Neural crest cell (in vitro differentiated cells): Measurements from ENCODE around the gene KIF26B. TPM values are rescaled to one million over a fixed set of nuclear protein-coding genes. Genes with fewer than 3 reads are reported as not detected.

Experiments used
- DNase-seq: peaks from one replicate; pipeline ENCODE4 v3.0.0; 2021; ENCODE audit warnings: low read depth, mixed read lengths, low spot score
- H3K27ac Mint-ChIP-seq: one replicate; pipeline ENCODE4 v1.8.0; 2021; ENCODE audit warnings: mild to moderate bottlenecking, mixed read lengths; ENCODE audit not compliant: unreplicated experiment
- H3K27me3 Mint-ChIP-seq: 2 replicates; pipeline ENCODE4 v1.8.0; 2021; ENCODE audit warnings: low read depth, mild to moderate bottlenecking, mixed read lengths
- H3K36me3 Mint-ChIP-seq: 2 replicates; pipeline ENCODE4 v1.8.0; 2021; ENCODE audit warnings: low read depth, mild to moderate bottlenecking, mixed read lengths
- H3K4me1 Mint-ChIP-seq: 2 replicates; pipeline ENCODE4 v1.8.0; 2021; ENCODE audit warnings: mixed read lengths
- H3K4me3 Mint-ChIP-seq: one replicate; pipeline ENCODE4 v1.8.0; 2021; ENCODE audit warnings: mild to moderate bottlenecking, mixed read lengths
- H3K9me3 Mint-ChIP-seq: 2 replicates; pipeline ENCODE4 v1.8.0; 2021; ENCODE audit warnings: mixed read lengths
- total RNA-seq: library from RNA; stranded (reverse); gene quantifications from 2 replicates; pipeline ENCODE4 v1.2.1, GENCODE V29; 2021
- TF ChIP-seq, protein P1 (sequence below): fragments of 200-600 bp; sonication (generic); conservative IDR thresholded peaks from 2 replicates; pipeline ENCODE4 v1.5.0; 2021; ENCODE audit warnings: antibody characterized with exemption, mild to moderate bottlenecking

Gene KIF26B
- total RNA-seq, 1 donor from 2014 or later, result 6.2 TPM

DNA sequence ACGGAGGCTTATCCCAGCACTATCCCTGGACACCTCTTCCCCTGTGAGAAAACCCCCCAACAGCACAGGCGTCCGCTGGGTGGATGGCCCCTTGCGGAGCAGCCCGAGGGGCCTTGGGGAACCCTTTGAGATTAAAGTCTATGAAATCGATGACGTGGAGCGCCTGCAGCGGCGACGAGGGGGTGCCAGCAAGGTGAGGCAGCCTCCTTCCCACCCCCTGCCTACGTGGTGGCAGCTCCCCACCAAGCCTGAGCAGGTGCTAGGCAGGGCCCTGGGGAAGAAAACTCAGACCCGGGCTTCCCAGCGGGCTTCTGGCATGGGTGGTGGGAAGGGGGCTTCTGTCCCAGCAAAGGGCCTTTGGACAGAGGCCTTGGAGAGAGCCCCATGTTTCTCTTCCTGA is 543.3 kb downstream of the KIF26B start:
- Mint-ChIP-seq H3K27me3 (no peaks in the 10 kb centered on the region), H3K27ac (no peak overlapping the region), H3K9me3 (no peaks in the 10 kb centered on the region), H3K4me1 (no peaks in the 10 kb centered on the region), H3K4me3 (no peak overlapping the region), H3K36me3 (no peaks in the 10 kb centered on the region)
- TF ChIP-seq, protein P1, sequence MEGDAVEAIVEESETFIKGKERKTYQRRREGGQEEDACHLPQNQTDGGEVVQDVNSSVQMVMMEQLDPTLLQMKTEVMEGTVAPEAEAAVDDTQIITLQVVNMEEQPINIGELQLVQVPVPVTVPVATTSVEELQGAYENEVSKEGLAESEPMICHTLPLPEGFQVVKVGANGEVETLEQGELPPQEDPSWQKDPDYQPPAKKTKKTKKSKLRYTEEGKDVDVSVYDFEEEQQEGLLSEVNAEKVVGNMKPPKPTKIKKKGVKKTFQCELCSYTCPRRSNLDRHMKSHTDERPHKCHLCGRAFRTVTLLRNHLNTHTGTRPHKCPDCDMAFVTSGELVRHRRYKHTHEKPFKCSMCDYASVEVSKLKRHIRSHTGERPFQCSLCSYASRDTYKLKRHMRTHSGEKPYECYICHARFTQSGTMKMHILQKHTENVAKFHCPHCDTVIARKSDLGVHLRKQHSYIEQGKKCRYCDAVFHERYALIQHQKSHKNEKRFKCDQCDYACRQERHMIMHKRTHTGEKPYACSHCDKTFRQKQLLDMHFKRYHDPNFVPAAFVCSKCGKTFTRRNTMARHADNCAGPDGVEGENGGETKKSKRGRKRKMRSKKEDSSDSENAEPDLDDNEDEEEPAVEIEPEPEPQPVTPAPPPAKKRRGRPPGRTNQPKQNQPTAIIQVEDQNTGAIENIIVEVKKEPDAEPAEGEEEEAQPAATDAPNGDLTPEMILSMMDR, result no peak
- DNase-seq, result no peak

DNA sequence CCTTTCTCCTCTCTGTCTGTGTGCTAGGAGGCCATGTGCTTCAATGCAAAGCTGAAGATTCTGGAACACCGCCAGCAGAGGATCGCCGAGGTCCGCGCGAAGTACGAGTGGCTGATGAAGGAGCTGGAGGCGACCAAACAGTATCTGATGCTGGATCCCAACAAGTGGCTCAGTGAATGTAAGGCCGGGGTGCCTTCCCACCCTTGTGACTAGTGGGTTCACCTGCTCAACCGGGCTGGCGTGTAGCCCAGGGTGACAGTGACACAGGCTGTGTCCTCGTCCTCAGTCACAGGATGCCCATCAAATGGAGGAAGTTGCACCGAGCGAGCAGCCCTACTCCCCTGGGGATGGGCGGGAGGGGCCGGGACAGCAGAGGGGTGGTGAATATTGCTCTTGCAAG is 544.1 kb downstream of the KIF26B start:
- no peaks in the 10 kb centered on the region for H3K27me3 Mint-ChIP-seq
- H3K4me1 Mint-ChIP-seq, result no peaks in the 10 kb centered on the region
- H3K4me3 Mint-ChIP-seq, result no peak overlapping the region
- H3K9me3 Mint-ChIP-seq, result no peaks in the 10 kb centered on the region
- no peak for DNase-seq
- H3K36me3 Mint-ChIP-seq, result no peaks in the 10 kb centered on the region
- TF ChIP-seq, protein P1, result no peak
- no peak overlapping the region for H3K27ac Mint-ChIP-seq

DNA sequence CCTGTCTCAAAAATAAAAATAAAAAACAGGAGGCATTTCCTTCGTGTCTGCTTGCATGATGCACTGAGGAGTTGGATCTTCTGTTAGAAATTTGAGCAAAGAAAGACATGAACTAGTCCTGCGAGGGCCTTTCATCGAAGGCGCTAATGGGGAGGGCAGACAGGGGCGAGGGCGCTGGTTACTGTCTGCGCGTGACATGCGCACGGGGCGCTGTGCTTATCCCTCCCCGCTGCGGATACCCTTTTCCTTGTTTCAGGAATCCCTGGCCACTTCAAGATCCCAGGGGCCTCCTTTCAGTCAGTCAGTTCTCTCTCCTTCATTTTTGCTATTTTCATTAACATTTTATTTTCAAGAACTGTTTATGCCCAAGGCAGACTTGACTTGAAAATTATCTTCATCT is 545.8 kb downstream of the KIF26B start:
- Mint-ChIP-seq H3K9me3 (no peaks in the 10 kb centered on the region), H3K36me3 (peaks cover 3% of the 10 kb centered on the region), H3K27me3 (no peaks in the 10 kb centered on the region), H3K4me3 (no peak overlapping the region), H3K27ac (no peak overlapping the region), H3K4me1 (no peaks in the 10 kb centered on the region)
- DNase-seq, result no peak
- TF ChIP-seq, protein P1, result no peak

DNA sequence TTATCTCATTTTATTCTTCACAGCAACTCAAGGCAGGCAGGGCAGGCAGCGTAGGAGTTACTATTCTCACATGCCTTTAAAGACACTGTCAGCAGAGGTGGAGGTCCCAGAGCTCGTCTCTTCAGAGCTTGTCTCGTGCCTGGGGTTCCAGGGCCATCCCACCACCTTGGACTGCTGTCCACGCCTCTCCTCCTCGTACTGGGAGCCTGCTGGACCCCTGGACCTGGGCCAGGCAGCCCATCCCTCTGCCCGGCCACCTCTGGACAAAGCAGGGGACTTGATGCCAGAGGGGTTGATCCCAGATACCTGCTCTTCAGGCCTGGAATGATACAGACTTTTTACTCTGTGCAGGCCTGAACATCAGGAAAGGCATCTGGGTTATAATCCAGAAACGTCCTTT is 546.8 kb downstream of the KIF26B start:
- DNase-seq, result no peak

DNA sequence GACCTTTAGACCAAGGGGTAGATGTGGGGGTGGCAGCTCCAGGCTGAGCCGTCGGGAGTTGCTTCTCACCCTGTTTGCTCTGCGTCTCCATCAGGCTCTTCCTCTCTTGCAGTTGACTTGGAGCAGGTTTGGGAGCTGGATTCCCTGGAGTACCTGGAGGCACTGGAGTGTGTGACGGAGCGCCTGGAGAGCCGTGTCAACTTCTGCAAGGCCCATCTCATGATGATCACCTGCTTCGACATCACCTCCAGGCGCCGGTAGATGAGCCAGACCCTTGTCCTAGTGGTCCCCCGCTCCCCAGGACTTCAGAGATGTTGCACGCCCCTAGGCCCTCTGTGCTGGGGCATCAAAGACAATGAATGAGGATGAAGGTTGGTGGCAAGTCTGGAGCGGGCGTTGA is 547.6 kb downstream of the KIF26B start:
- H3K27ac Mint-ChIP-seq, result no peak overlapping the region
- no peaks in the 10 kb centered on the region for H3K27me3 Mint-ChIP-seq
- peaks cover 3% of the 10 kb centered on the region for H3K36me3 Mint-ChIP-seq

More for the DNA sequence above, 546.8 kb downstream of the KIF26B start:
- Mint-ChIP-seq H3K27me3 (no peaks in the 10 kb centered on the region), H3K36me3 (peaks cover 3% of the 10 kb centered on the region), H3K4me3 (no peak overlapping the region), H3K4me1 (no peaks in the 10 kb centered on the region), H3K9me3 (no peaks in the 10 kb centered on the region), H3K27ac (no peak overlapping the region)
- TF ChIP-seq, protein P1, result no peak

More for the DNA sequence above, 547.6 kb downstream of the KIF26B start:
- no peak for DNase-seq
- TF ChIP-seq, protein P1, result no peak
- Mint-ChIP-seq H3K4me3 (no peak overlapping the region), H3K4me1 (no peaks in the 10 kb centered on the region), H3K9me3 (no peaks in the 10 kb centered on the region)
